Skin of body (tissue), 1 donor: Measurements from ENCODE around the gene STEAP4. TPM values are rescaled to one million over a fixed set of nuclear protein-coding genes. Genes with fewer than 3 reads are reported as not detected.

Experiments used
- total RNA-seq: library from RNA; depleted of rRNA; stranded (reverse); fragments of >200 nt; gene quantifications from one replicate; pipeline ENCODE4 v1.2.3, GENCODE V29; 2014

Gene STEAP4
- total RNA-seq, 1 donor from 2014 or later, result 10.1 TPM

Other genes starting within 250 kb of the STEAP4 start
- gene SRI, start 86.9 kb downstream of the STEAP4 start, total RNA-seq, result 42.3 TPM